GM23248 (cell line): ENCODE measurements around the gene CCT3. TPM values are rescaled to one million over a fixed set of nuclear protein-coding genes. Genes with fewer than 3 reads are reported as not detected.

Source experiments
- DNase-seq: peaks from one replicate; pipeline ENCODE4 v3.0.0-alpha.2; 2015
- H2AFZ ChIP-seq: fragments of 200-600 bp; sonication (generic); 2 replicates; pipeline ENCODE4 v1.6.1; 2016; ENCODE audit warnings: antibody characterized with exemption
- H3F3A ChIP-seq: fragments of 200-600 bp; sonication (generic); 2 replicates; pipeline ENCODE4 v1.6.1; 2016; ENCODE audit warnings: mild to moderate bottlenecking, antibody characterized with exemption, mixed run types; ENCODE audit not compliant: insufficient read depth
- H3K27ac ChIP-seq: fragments of 200-600 bp; sonication (generic); 2 replicates; pipeline ENCODE4 v1.5.1; 2016; ENCODE audit warnings: mild to moderate bottlenecking
- H3K27me3 ChIP-seq: fragments of 200-600 bp; sonication (generic); replicated peaks from 2 replicates; pipeline ENCODE4 v1.6.1; 2016; ENCODE audit warnings: mild to moderate bottlenecking; ENCODE audit not compliant: insufficient read depth
- H3K36me3 ChIP-seq: fragments of 200-600 bp; sonication (generic); 2 replicates; pipeline ENCODE4 v1.6.1; 2016; ENCODE audit warnings: low read depth, mild to moderate bottlenecking
- H3K4me1 ChIP-seq: fragments of 200-600 bp; sonication (generic); 2 replicates; pipeline ENCODE4 v1.6.1; 2016; ENCODE audit warnings: mild to moderate bottlenecking; ENCODE audit not compliant: insufficient read depth
- H3K4me2 ChIP-seq: fragments of 200-600 bp; sonication (generic); one replicate; pipeline ENCODE4 v1.6.1; 2016; ENCODE audit warnings: mild to moderate bottlenecking; ENCODE audit not compliant: unreplicated experiment
- H3K4me3 ChIP-seq: fragments of 200-600 bp; sonication (generic); 2 replicates; pipeline ENCODE4 v1.5.1; 2016; ENCODE audit warnings: mild to moderate bottlenecking
- H3K79me2 ChIP-seq: fragments of 200-600 bp; sonication (generic); 2 replicates; pipeline ENCODE4 v1.6.1; 2016; ENCODE audit warnings: mild to moderate bottlenecking; ENCODE audit not compliant: insufficient read depth
- H3K9ac ChIP-seq: fragments of 200-600 bp; sonication (generic); 2 replicates; pipeline ENCODE4 v1.6.1; 2016; ENCODE audit warnings: mild to moderate bottlenecking
- H3K9me2 ChIP-seq: fragments of 200-600 bp; sonication (generic); 2 replicates; pipeline ENCODE4 v1.6.1; 2016; ENCODE audit warnings: mixed run types, mild to moderate bottlenecking, moderate library complexity; ENCODE audit not compliant: insufficient read depth
- H3K9me3 ChIP-seq: fragments of 200-600 bp; sonication (generic); one replicate; pipeline ENCODE4 v1.6.1; 2017; ENCODE audit warnings: low read depth
- H4K20me1 ChIP-seq: fragments of 200-600 bp; sonication (generic); 2 replicates; pipeline ENCODE4 v1.6.0; 2016; ENCODE audit not compliant: insufficient read depth
- EZH2 ChIP-seq: fragments of 200-600 bp; sonication (generic); IDR thresholded peaks from 2 replicates; pipeline ENCODE4 v1.6.1; 2018; ENCODE audit warnings: antibody characterized with exemption, mild to moderate bottlenecking; ENCODE audit not compliant: insufficient read depth, poor library complexity, severe bottlenecking
- EZH2phosphoT487 ChIP-seq: fragments of 200-600 bp; sonication (generic); IDR thresholded peaks from 2 replicates; pipeline ENCODE4 v1.6.1; 2018; ENCODE audit warnings: antibody characterized with exemption, moderate library complexity, mild to moderate bottlenecking, low read depth; ENCODE audit not compliant: insufficient read depth
- WGBS, 2 experiments: methylation state at CpG; one replicate each; pipeline ENCODE4 v1.1.6; 2015 to 2017; ENCODE audit warnings: low lambda C conversion rate in 2 of 2, low coverage in 1 of 2; ENCODE audit errors: missing lambda C conversion rate in 2 of 2; 5-methylcytosine and 5-hydroxymethylcytosine counted together
- in situ Hi-C: fragments of 300-500 bp; cut with MboI; formaldehyde crosslinking; loops from 2 replicates; pipeline ENCODE4 v1.15.0; 2020
- polyA plus RNA-seq: library from polyadenylated mRNA; unstranded; fragments of >200 nt; fragmentation: Nextera tagmentation; extraction: Ambion mirVana; gene quantifications from 2 replicates; pipeline ENCODE4 v1.2.1, GENCODE V29; 2016
- total RNA-seq: library from RNA; depleted of rRNA; stranded (reverse); fragments of >200 nt; shearing (Covaris generic); gene quantifications from 2 replicates; pipeline ENCODE4 v1.2.3, GENCODE V29; 2014

The CCT3 gene
- total and polyA plus RNA-seq, 2 experiments from 2014 or later, result 226 to 307 TPM

DNA sequence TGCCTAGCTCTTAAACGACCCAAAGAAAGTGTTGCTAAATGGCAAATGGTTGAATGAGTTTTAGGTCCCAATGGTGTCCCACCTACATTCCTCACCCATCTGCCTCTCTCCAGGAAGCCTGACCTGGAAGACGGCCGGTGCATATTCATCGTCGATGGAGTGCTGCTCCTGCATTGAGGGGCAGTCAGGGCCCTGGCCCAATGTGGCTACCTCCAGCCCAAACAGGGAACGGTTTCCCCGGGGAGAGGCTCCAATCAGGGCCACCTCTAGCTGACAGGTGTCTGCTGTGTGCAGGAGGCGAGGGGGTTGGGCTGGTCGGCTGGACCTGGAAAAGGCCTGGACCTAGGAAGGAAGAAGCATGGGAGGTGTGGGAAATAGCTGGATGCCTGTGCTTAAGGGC lies 44.2 kb downstream of the CCT3 start:
- H3K79me2 ChIP-seq, result peaks cover 42% of the 10 kb centered on the region
- H2AFZ ChIP-seq, result no peak overlapping the region
- H3K9me2 ChIP-seq, result no peaks in the 10 kb centered on the region
- WGBS, 2 experiments, result 91 to 92% methylated on average over 8 to 9 of the region's 9 CpGs
- H3K4me2 ChIP-seq, result no peak overlapping the region
- H3K27ac ChIP-seq, result no peak overlapping the region
- no peaks in the 10 kb centered on the region for H3K27me3 ChIP-seq
- H3K9me3 ChIP-seq, result no peaks in the 10 kb centered on the region
- DNase-seq, result no peak
- TF ChIP-seq EZH2phosphoT487 (no peak), EZH2 (no peak)
- H3K36me3 ChIP-seq, result 0 out of 2 replicates have a peak, but pooled peaks cover 2% of the 10 kb centered on the region
- in situ Hi-C loops, result no loop called here
- H4K20me1 ChIP-seq, result no peaks in the 10 kb centered on the region
- peaks cover 6% of the 10 kb centered on the region for H3F3A ChIP-seq
- peaks cover 16% of the 10 kb centered on the region for H3K4me1 ChIP-seq
- no peak overlapping the region for H3K9ac ChIP-seq
- H3K4me3 ChIP-seq, result no peak overlapping the region

DNA sequence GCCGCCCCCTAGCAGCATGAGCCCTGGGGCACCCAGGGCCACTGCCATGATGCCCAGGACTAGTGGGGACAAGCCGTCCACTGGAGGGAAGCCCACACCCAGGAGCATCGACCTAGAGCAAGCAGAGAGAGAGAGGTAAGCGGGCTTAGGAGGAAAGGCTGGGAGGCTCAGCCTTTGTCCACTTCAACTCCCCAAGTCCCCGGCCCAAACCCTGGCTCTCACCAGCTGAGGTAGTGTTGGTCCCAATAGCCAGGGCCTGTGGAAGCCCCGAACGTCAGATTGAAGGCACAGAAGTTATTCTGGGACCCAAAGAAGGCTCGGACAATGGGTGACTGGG lies 45.0 kb downstream of the CCT3 start:
- no peak for TF ChIP-seq EZH2phosphoT487
- no peak for TF ChIP-seq EZH2
- Histone ChIP-seq H3K4me1 (peaks cover 16% of the 10 kb centered on the region), H3K4me3 (no peak overlapping the region), H3K27me3 (no peaks in the 10 kb centered on the region), H2AFZ (no peak overlapping the region), H3K9me2 (no peaks in the 10 kb centered on the region), H3K4me2 (no peak overlapping the region), H3K9ac (no peak overlapping the region), H3K27ac (no peak overlapping the region), H3K79me2 (peaks cover 49% of the 10 kb centered on the region), H3K36me3 (0 out of 2 replicates have a peak, but pooled peaks cover 7% of the 10 kb centered on the region), H3K9me3 (no peaks in the 10 kb centered on the region), H4K20me1 (no peaks in the 10 kb centered on the region), H3F3A (peaks cover 6% of the 10 kb centered on the region)
- 79 to 86% methylated on average over 8 of the region's 8 CpGs for WGBS, 2 experiments
- DNase-seq, result no peak
- in situ Hi-C loops, result no loop called here

DNA sequence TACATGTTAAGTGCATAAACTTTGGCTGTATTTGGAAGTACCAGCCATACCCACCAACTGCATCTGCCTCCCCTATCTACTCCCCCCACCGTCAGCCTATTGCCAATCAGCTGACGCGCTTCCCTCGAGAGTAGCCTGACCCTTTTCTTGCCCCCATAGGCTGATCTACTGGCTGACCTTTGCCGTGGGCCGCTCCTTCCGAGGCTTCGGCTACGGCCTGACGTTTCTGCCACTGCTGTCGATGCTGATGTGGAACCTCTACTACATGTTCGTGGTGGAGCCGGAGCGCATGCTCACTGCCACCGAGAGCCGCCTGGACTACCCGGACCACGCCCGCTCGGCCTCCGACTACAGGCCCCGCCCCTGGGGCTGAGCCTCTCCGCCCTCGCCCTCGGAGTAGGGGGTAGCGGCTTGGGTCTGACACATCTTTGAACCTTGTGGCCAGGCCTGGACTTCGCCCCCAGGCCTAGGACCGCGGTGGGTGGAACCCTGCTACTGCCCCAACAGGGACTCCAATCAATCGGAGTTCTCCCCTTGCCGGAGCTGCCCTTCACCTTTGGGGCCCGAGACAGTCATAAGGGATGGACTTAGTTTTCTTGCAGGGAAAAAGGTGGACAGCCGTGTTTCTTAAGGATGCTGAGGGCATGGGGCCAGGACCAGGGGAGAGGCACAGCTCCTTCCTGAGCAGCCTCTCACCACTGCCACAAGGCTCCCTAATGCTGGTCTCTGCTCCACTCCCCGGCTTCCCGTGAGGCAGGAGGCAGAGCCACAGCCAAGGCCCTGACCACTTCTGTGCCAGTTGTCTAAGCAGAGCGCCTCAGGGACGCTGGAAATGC lies 46.6 kb downstream of the CCT3 start:
- peaks cover 6% of the 10 kb centered on the region for H3F3A ChIP-seq
- peak overlapping the region; percentile 71 for H3K4me3 ChIP-seq
- peak overlapping the region; percentile 86 for H2AFZ ChIP-seq
- 5 to 7% methylated on average over 37 of the region's 37 CpGs for WGBS, 2 experiments
- peaks cover 16% of the 10 kb centered on the region for H3K4me1 ChIP-seq
- peak overlapping the region; percentile 92 for H3K4me2 ChIP-seq
- H4K20me1 ChIP-seq, result no peaks in the 10 kb centered on the region
- peak overlapping the region; percentile 82 for H3K9ac ChIP-seq
- in situ Hi-C loops, result no loop called here
- TF ChIP-seq EZH2phosphoT487, result no peak
- no peak for TF ChIP-seq EZH2
- 0 out of 2 replicates have a peak, but pooled peaks cover 7% of the 10 kb centered on the region for H3K36me3 ChIP-seq
- peak overlapping the region; percentile 72 for H3K27ac ChIP-seq
- peaks cover 49% of the 10 kb centered on the region for H3K79me2 ChIP-seq
- no peaks in the 10 kb centered on the region for H3K9me2 ChIP-seq
- DNase-seq, result peak; percentile 95
- no peaks in the 10 kb centered on the region for H3K9me3 ChIP-seq
- H3K27me3 ChIP-seq, result no peaks in the 10 kb centered on the region

DNA sequence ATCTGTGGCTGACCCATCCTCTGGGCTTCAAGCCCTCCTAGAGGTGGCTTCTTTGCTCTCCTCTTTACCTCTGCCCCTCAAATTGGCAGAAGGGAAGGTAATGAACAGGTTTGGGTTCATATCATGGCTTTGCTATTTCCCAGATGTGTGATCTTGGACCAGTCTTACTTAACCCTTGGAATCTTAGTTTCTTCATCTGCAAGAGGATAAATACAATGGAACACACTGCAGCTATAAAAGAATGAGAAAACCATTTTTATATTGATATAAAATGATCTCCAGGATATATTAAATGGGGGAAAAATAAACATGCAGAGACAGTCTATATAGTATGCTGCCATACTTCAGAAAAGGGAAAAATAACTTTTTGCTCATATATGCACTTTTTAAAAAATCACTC lies 48.2 kb downstream of the CCT3 start:
- no peak for DNase-seq
- no peak overlapping the region for H2AFZ ChIP-seq
- 0 out of 2 replicates have a peak, but pooled peaks cover 7% of the 10 kb centered on the region for H3K36me3 ChIP-seq
- no peak overlapping the region for H3K9ac ChIP-seq
- H3K9me2 ChIP-seq, result no peaks in the 10 kb centered on the region
- H3K9me3 ChIP-seq, result no peaks in the 10 kb centered on the region
- in situ Hi-C loops, result no loop called here
- H3K27ac ChIP-seq, result no peak overlapping the region
- H3K4me2 ChIP-seq, result peak overlapping the region; percentile 92
- peaks cover 16% of the 10 kb centered on the region for H3K4me1 ChIP-seq
- no peak for TF ChIP-seq EZH2phosphoT487
- TF ChIP-seq EZH2, result no peak
- peaks cover 6% of the 10 kb centered on the region for H3F3A ChIP-seq
- H3K4me3 ChIP-seq, result no peak overlapping the region; the same call in 1 of the 2 replicates
- H4K20me1 ChIP-seq, result no peaks in the 10 kb centered on the region
- H3K79me2 ChIP-seq, result peaks cover 36% of the 10 kb centered on the region
- H3K27me3 ChIP-seq, result no peaks in the 10 kb centered on the region
